Adrenal gland (tissue), 5 donors: Measurements from ENCODE around the gene MFSD2B.

Source experiments
- POLR2A ChIP-seq, 2 donors: fragments of 450-650 bp; IDR thresholded peaks; one replicate each; pipeline ENCODE4 v1.6.1; 2017; ENCODE audit warnings: antibody characterized with exemption in 2 of 2, mild to moderate bottlenecking in 2 of 2, moderate library complexity in 1 of 2
- TF ChIP-seq, protein P1 (sequence below), 6 experiments: fragments of 450-650 bp in 4 of 6; fragments of 200-600 bp in 2 of 6; sonication (generic) in 1 of 6; IDR thresholded peaks; 1 replicate in 5 of 6; 2 replicates in 1 of 6; pipeline versions ENCODE4 v1.5.1 to v1.8.0; 2016 to 2021; ENCODE audit warnings: antibody characterized with exemption in 6 of 6, mild to moderate bottlenecking in 2 of 6, moderate library complexity in 1 of 6
- donor health status: DM: no; HTN: no; CAD: no.

DNA sequence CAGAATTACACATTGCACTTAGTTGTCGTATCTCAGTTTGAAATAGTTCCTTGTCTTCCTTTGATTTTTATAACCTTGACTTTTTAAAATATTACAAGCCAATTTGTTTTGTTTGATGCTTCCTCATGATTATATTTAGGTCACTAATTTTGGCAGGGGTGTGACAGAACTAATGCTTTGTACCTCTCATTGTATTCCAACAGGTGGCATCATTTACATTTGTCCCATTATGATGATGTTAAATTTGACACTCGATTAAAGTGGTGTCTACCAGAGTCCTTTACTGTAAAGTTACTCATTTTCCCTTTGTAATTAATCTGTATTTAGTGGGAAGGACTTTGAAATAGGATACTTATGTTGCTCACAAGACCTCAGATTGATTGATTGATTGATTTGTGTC is 21.5 kb upstream of the MFSD2B start:
- TF ChIP-seq, protein P1, sequence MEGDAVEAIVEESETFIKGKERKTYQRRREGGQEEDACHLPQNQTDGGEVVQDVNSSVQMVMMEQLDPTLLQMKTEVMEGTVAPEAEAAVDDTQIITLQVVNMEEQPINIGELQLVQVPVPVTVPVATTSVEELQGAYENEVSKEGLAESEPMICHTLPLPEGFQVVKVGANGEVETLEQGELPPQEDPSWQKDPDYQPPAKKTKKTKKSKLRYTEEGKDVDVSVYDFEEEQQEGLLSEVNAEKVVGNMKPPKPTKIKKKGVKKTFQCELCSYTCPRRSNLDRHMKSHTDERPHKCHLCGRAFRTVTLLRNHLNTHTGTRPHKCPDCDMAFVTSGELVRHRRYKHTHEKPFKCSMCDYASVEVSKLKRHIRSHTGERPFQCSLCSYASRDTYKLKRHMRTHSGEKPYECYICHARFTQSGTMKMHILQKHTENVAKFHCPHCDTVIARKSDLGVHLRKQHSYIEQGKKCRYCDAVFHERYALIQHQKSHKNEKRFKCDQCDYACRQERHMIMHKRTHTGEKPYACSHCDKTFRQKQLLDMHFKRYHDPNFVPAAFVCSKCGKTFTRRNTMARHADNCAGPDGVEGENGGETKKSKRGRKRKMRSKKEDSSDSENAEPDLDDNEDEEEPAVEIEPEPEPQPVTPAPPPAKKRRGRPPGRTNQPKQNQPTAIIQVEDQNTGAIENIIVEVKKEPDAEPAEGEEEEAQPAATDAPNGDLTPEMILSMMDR (IDR thresholded peaks at IDR 0.05), result peak in 4 of 6 experiments; percentile 12 to 41 (median 23)
- TF ChIP-seq POLR2A (IDR thresholded peaks at IDR 0.05), result no peak
